ENCODE results near the gene NAP1L4.
A peak's percentile ranks its signal among the peaks of the same experiment; 100 is the strongest.

NAP1L4 gene, protein sequence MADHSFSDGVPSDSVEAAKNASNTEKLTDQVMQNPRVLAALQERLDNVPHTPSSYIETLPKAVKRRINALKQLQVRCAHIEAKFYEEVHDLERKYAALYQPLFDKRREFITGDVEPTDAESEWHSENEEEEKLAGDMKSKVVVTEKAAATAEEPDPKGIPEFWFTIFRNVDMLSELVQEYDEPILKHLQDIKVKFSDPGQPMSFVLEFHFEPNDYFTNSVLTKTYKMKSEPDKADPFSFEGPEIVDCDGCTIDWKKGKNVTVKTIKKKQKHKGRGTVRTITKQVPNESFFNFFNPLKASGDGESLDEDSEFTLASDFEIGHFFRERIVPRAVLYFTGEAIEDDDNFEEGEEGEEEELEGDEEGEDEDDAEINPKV

DNA sequence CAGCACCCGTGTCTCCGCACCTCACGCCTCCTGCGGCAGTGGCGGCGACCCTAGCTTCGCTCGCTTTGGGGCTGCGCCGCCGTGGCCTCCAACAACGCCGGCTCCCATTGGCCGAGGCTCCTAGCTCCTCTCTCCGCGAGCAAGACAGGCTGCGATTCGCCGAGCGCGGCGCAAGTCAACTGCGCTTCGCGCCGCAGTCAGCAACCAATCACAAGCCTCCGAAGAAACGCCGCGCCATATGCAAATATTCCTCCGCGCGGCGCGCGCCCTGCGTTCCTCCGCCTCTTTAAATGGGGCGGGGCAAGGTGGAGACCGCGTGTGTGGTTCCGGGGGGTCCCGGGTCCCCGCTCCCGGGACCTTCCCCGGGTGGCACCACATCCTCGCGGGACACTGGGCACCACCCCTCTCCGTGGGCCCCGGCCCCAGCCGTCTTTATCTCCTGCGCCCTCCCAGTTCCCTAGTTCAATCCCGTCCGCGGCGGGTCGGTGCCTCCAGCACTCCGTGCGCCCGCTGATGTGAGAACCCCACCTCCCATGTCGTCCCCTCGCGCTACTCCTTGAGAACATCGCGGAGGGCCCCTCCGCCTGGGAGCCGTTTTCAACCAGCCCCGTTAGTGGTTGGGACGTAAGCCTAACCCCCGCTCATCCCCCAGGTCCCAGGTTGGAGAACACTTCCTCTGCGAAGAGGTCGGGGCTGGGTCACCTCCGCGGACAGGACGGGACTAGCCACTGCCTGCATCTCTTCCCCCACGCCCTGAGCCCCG lies at the start of gene NAP1L4:
Gene NAP1L4, minus strand, starts transcription at position 96 of the 763 bp plus-strand sequence. CDS start 13,109 bp downstream, outside the sequence.
- TF ChIP-seq CTCF (IDR thresholded peaks at IDR 0.05; ENCODE audit: low read length, missing control alignments): no peak
- DNase-seq (ENCODE audit: low read depth): peak; percentile 97
- peak within 1 kb of the TSS; percentile 74 for H3K4me3 ChIP-seq (replicated peaks; ENCODE audit: low read depth, low read length)

GRCh38 chr11:3040881-3041280 lies 48.8 kb upstream of the NAP1L4 start:
- no peak for DNase-seq (ENCODE audit: low read depth)

GRCh38 chr11:3037945-3038271 lies 45.8 kb upstream of the NAP1L4 start:
- no peak for DNase-seq (ENCODE audit: low read depth)
- no peak overlapping the region for H3K4me3 ChIP-seq (replicated peaks; ENCODE audit: low read depth, low read length)

More at GRCh38 chr11:3040881-3041280, 48.8 kb upstream of the NAP1L4 start:
- TF ChIP-seq CTCF (IDR thresholded peaks at IDR 0.05; ENCODE audit: low read length, missing control alignments): no peak
- H3K4me3 ChIP-seq (replicated peaks; ENCODE audit: low read depth, low read length): no peak overlapping the region

DNA sequence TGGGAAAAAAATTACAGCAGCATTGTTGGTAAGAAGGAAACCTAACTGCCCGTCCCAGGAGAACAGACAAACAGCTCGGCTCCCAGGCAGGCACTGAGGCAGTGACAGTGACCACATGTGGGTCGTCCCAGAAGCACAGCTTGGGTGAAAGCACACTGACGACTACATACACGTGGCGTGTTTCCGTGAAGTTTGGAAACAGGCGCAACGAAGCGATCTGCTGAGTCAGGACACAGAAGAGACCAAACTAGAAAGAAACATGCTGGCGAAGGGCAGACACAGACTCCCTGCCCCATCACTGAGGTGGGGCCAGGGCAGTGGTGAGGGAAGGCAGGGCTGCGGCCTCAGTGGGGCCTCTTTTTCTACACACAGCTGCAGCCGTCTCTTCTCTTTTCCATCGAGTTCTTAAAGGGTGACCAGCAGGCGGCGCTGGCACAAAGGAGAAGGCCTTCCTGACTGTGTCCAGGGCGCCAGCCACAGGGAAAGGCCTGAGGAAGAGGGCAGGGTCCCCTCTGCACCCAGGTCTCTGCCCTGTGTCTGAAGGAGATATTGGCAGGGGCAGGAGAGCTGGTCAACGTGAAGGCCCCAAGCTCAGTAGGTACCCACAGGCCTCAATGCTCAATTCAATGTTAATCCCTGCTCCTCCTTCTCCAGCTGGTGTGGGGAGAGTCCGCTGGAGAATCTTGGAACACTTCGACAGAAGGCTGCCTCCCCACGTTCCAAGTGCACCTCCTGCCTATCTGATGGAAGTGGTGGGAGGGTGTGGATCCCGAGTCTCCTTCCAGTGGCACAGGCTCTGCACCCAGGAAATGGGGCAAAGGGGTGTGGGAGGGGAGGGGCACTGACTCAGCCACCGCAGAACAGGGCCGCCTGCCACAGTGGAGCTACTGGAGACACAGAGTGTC lies 45.2 kb upstream of the NAP1L4 start:
- DNase-seq (ENCODE audit: low read depth): peak; percentile 74
- peak; percentile 73 for TF ChIP-seq CTCF (IDR thresholded peaks at IDR 0.05; ENCODE audit: low read length, missing control alignments)
- H3K4me3 ChIP-seq (replicated peaks; ENCODE audit: low read depth, low read length): no peak overlapping the region

More at GRCh38 chr11:3037945-3038271, 45.8 kb upstream of the NAP1L4 start:
- no peak for TF ChIP-seq CTCF (IDR thresholded peaks at IDR 0.05; ENCODE audit: low read length, missing control alignments)

GRCh38 chr11:3036419-3036818 lies 44.3 kb upstream of the NAP1L4 start:
- DNase-seq (ENCODE audit: low read depth): no peak
- no peak overlapping the region for H3K4me3 ChIP-seq (replicated peaks; ENCODE audit: low read depth, low read length)
- TF ChIP-seq CTCF (IDR thresholded peaks at IDR 0.05; ENCODE audit: low read length, missing control alignments): no peak

DNA sequence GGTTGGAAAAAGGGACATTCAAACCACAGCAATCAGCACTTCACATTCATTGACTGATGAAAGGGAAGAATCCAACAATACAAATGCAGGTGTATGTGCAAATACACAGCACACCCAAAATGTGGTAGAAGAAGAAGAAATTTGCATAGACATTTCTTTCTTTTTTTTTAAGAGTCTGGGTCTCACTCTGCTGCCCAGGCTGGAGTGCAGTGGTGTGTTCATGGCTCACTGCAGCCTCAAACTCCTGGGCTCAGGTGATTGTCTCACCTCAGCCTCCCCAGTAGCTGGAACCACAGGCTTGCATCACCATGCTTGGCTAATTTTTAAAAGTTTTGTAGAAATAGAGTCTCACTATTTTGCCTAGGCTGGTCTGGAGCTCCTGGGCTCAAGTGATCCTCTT lies 43.2 kb upstream of the NAP1L4 start:
- no peak overlapping the region for H3K4me3 ChIP-seq (replicated peaks; ENCODE audit: low read depth, low read length)
- no peak for TF ChIP-seq CTCF (IDR thresholded peaks at IDR 0.05; ENCODE audit: low read length, missing control alignments)
- no peak for DNase-seq (ENCODE audit: low read depth)

All from fibroblast of pulmonary artery (primary cell).